Epithelial cell of esophagus (primary cell): Measurements from ENCODE around the gene KRT13.
A peak's percentile ranks its signal among the peaks of the same experiment; 100 is the strongest.

Experiments
- DNase-seq: peaks from one replicate; pipeline ENCODE4 v3.0.0; 2010; ENCODE audit warnings: low read depth
- H3K4me3 ChIP-seq: 2 replicates; pipeline ENCODE4 v1.5.1; 2011; ENCODE audit warnings: mild to moderate bottlenecking, low read length, control low read depth
- TF ChIP-seq, protein P1 (sequence below): IDR thresholded peaks from 2 replicates; pipeline ENCODE4 v1.5.1; 2011; ENCODE audit warnings: low read depth, mild to moderate bottlenecking, low read length, control low read depth, inconsistent platforms; ENCODE audit not compliant: insufficient read depth; ENCODE audit errors: missing control alignments

The KRT13 gene

DNA sequence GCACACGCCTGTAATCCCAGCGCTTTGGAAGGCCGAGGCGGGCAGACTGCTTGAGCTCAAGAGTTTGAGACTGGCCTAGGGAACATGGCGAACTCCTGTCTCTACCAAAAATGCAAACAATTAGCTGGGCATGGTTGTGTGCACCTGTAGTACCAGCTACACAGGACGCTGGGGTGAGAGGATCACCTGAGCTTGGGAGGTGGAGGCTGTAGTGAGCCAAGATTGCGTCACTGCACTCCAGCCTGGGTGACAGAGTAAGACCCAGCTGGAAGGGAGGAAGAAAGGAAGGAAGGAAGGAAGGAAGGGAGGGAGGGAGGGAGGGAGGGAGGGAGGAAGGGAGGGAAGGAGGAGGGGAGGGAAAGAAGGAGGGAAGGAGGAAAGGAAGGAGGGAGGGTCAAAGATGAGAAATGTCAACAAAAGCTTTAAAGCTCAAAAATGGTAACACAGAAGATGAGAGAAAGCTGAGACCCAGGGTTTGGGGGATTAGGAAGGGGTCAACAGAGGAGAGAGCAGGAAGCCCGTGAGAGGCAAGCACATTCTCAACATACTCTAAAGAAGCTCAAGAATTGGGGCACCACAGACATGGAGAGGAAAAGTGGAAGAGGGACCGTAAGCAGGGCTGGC lies 27.6 kb upstream of the KRT13 start:
- no peak for DNase-seq
- TF ChIP-seq, protein P1, sequence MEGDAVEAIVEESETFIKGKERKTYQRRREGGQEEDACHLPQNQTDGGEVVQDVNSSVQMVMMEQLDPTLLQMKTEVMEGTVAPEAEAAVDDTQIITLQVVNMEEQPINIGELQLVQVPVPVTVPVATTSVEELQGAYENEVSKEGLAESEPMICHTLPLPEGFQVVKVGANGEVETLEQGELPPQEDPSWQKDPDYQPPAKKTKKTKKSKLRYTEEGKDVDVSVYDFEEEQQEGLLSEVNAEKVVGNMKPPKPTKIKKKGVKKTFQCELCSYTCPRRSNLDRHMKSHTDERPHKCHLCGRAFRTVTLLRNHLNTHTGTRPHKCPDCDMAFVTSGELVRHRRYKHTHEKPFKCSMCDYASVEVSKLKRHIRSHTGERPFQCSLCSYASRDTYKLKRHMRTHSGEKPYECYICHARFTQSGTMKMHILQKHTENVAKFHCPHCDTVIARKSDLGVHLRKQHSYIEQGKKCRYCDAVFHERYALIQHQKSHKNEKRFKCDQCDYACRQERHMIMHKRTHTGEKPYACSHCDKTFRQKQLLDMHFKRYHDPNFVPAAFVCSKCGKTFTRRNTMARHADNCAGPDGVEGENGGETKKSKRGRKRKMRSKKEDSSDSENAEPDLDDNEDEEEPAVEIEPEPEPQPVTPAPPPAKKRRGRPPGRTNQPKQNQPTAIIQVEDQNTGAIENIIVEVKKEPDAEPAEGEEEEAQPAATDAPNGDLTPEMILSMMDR, result no peak
- H3K4me3 ChIP-seq, result no peak overlapping the region

DNA sequence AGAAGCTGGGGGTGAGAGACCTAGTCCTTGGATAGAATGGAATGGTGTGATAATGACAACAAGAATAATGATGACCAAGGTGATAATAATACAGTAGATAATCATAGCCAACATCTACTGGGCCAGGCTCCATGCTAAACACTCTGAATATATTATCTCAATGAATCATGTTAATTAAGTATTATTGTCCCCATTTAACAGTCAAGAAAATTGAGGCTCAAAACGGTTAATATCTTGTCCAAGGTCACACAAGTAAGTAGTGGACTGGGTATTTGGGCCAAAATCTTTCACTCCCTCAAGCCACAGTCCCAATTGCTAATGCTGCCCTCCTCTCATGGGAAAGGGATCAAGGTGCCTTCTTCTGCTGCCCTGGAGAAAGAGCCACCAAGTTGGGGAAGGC lies 26.6 kb upstream of the KRT13 start:
- TF ChIP-seq, protein P1, result no peak
- DNase-seq, result no peak
- H3K4me3 ChIP-seq, result no peak overlapping the region

DNA sequence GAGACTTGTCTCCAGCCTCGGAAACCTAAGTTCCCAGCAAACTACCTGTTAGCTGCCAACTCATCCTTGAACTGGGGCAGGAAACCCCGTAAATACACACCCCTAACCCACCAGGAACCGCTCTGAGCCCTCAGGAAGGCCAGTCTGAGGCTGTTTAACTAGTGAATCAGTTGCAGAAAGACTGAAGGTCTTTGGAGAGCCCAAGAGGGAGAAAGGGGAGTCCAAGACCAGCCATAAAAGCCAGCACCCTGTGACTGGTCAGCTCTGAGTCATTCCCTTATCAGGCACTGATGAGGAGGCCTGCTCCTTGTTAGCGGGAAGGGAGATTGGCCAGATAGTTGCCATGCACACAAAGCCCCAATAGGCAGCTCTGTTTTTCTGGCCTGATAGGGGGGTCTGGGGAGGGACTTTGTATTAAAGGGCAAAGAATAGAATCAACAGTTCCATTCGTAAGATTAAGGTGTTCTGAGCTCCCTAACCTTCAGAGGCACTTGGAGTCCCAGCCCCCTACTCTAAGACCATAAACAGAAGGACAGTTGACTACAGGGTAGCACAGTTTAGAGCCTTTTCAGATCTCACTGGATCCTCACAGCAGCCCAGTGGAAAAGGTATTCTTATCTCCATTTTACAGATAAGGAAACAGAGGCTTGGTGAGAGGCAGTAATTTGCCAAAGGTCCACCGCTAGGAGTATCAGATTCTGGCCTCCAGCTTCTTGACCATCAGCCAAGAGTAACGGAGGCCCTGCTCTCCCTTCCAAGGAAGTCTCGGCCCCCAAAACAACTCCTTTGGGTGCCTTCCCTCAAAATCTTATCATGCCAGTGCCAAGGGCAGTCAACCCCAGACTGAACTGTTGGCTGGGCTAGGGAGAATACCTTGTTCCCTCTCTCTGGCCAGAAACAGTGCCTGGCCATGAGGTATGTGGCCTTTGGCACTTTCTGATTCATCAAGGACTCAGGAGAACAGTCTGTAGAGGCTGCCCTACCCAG lies 24.9 kb upstream of the KRT13 start:
- TF ChIP-seq, protein P1, result no peak
- DNase-seq, result peak; percentile 57
- no peak overlapping the region for H3K4me3 ChIP-seq

DNA sequence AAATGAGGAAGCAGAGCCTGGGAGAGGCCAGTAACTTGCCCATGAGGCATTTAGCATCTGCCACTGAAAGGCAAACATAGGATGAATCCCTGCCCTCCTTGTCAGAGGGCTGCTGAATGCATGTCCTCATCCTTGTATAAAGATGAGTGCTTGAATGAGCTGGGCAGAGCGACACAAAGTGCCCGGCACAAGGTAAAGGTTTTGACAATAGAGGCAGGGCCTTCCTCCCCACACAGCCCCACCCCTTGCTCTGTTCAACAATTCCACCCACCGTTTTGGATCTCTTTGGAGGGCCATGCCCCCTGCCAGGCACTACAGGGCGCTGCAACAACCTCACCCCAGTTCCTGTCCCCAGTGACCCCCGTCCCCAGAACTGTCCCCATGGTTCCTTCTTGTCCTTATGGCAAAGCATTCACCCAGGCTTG lies 24.1 kb upstream of the KRT13 start:
- H3K4me3 ChIP-seq, result no peak overlapping the region
- TF ChIP-seq, protein P1, result no peak
- no peak for DNase-seq

DNA sequence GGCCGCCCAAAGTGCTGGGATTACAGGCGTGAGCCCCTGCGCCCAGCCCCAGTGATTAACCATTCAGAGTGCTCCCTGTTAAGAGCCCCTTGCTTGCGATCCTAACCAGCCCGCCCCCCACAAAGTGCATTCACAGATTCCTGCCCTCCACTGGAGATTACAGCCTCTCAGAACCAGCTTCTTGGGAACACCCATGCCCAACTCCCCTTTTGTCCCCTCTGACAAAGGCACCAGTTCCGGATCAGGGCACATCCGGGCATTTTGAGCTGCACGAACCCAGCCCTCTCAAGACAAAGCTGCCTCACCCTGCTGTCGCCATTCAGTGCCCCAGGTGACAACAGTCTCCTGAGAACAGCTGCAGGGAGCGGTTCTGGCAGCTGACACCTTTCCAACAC lies 23.5 kb upstream of the KRT13 start:
- TF ChIP-seq, protein P1, result no peak
- H3K4me3 ChIP-seq, result no peak overlapping the region
- no peak for DNase-seq

DNA sequence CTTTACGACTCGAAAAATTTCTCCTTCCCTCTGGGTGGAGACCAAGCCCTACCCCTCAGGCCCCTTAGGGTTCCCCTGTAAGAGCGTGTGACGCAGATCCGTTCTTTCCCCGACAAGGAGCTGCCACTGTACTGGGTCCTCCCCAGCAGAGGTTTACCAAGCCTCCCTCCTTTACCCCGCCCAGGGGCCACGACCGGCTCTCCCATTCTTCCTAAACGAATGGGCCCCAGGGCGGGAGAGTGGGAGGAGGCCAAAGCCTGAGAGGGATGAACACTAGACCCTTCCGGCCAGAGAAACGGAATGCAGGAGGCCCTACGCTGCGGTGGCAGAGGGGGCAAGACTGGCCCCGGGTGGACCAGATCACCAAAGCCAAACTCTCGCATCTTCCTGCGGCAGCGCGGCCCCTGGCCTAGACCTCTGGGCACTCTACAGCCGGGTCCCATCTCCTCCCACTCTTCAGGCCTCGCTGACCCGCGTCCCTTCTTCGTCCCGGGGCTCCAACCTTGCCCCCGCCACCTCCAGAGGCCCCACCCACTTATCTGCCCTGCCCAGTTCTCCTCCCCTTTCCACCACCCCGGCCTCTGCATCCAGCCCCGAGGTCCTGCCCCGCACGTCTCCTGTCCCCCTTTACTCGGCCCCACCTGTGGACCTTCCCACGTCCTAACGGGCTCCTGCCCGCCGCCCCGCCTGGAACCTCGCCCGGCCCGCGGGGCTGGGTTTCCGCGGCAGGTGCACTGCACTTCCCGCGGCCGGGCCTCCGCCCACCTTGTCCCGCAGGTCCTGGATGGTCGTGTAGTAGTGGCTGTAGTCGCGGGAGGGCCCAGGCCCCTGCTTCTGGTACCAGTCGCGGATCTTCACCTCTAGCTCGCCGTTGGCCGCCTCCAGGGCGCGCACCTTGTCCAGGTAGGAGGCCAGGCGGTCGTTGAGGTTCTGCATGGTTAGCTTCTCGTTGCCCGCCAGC lies 21.9 kb upstream of the KRT13 start:
- peak overlapping the region; percentile 66 for H3K4me3 ChIP-seq
- TF ChIP-seq, protein P1, result no peak
- DNase-seq, result no peak
